PC-3 (cell line): ENCODE data around the gene DKK1.

ENCODE experiments used
- CTCF ChIP-seq: fragments of 300-600 bp; sonication (generic); conservative IDR thresholded peaks from 2 replicates; pipeline ENCODE4 v1.5.1; 2017; ENCODE audit warnings: antibody characterized with exemption, low read depth, mild to moderate bottlenecking, low read length
- EZH2 ChIP-seq: fragments of 300-600 bp; sonication (generic); IDR thresholded peaks from one replicate; pipeline ENCODE4 v1.6.1; 2017; ENCODE audit warnings: antibody characterized with exemption, mild to moderate bottlenecking, low read length; ENCODE audit not compliant: unreplicated experiment

GRCh38 chr10:52268790-52269189 lies 45.3 kb upstream of the DKK1 start:
- TF ChIP-seq EZH2 = no peak
- no peak for TF ChIP-seq CTCF
